ENCODE measurements around the gene MEIS2. TPM values are rescaled to one million over a fixed set of nuclear protein-coding genes. Genes with fewer than 3 reads are reported as not detected.

Gene MEIS2
- total RNA-seq, 4 donors from 2014 or later = 7.5 to 40.4 (median 21.2) TPM

DNA sequence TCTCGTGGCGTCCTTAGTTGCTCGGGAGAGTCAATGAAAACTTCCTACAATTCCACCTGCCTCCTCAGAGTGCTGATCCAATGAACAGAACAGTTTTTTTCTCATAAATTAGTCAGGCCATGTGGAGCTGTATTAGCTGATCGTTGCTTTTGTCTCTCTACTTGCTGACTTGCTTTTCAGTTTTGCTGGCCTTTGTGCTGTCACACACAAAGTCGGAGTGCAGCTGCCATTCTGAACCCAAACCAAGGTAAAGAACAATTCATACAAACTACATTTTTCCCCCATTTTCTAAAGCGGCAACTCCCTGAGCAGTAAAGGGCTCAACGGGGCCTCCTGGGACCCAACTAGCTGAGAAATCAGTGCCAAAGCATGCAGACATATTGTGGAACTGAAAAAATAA, 43.1 kb downstream of the MEIS2 start:
- Histone ChIP-seq H3K4me3 (no peak overlapping the region), H3K27me3 (no peaks in the 10 kb centered on the region), H3K4me1 (no peaks in the 10 kb centered on the region), H3K27ac (peak overlapping the region in 1 of 4 donors; percentile 51), H3K9me3 (no peaks in the 10 kb centered on the region), H3K36me3 (no peaks in the 10 kb centered on the region)
- no peak for DNase-seq
- TF ChIP-seq POLR2A (IDR thresholded peaks at IDR 0.05) = no peak
- TF ChIP-seq, protein P1, sequence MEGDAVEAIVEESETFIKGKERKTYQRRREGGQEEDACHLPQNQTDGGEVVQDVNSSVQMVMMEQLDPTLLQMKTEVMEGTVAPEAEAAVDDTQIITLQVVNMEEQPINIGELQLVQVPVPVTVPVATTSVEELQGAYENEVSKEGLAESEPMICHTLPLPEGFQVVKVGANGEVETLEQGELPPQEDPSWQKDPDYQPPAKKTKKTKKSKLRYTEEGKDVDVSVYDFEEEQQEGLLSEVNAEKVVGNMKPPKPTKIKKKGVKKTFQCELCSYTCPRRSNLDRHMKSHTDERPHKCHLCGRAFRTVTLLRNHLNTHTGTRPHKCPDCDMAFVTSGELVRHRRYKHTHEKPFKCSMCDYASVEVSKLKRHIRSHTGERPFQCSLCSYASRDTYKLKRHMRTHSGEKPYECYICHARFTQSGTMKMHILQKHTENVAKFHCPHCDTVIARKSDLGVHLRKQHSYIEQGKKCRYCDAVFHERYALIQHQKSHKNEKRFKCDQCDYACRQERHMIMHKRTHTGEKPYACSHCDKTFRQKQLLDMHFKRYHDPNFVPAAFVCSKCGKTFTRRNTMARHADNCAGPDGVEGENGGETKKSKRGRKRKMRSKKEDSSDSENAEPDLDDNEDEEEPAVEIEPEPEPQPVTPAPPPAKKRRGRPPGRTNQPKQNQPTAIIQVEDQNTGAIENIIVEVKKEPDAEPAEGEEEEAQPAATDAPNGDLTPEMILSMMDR (IDR thresholded peaks at IDR 0.05) = no peak

DNA sequence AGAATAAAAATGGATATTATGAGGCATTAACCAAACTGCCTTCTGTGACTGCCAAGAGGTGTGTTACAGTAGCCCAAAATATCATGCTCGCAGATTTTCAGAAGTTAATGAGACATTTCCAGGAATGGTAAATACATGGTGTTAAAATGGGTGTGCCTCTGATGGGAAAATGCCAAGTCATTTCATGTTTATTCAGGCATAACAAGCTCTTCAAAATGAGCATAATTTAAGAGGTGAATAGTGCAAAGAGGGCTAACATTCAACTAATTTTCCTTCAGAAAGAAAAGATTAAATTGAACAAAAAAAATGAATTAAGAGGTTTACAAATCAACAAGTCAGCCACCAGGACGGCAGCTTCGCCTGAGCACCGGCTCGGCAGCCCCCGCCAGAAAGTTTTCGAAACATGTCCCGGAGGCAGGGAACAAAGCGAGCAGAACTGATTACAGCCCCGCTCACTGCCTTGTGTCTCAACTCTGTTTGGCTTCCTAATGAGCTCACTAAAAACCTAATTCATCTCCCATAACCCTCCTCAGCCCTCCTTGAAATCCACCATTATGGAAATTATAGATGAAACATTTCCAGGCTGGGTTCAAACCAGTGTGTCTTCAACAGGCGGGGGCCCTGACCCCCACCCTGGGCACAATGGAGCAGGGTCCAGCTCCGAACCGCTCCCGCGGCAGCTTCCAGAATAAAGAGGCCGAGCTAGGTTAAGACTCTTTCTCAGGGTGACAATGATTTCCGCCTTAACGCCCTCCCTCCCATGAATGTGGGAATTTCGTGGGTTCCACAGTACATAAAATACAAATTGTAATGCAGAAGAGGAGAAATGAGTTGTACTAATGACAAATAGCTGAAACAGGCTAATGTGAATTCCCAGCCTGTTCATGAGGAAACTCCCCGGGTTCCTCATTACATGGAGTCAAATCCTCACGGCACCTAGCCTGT, 43.9 kb downstream of the MEIS2 start:
- Histone ChIP-seq H3K36me3 (no peaks in the 10 kb centered on the region), H3K4me1 (no peaks in the 10 kb centered on the region), H3K27ac (peak overlapping the region in 1 of 4 donors; percentile 51), H3K4me3 (no peak overlapping the region), H3K27me3 (no peaks in the 10 kb centered on the region), H3K9me3 (no peaks in the 10 kb centered on the region)
- TF ChIP-seq, protein P1 (IDR thresholded peaks at IDR 0.05) = no peak
- TF ChIP-seq POLR2A (IDR thresholded peaks at IDR 0.05) = no peak
- peak in 1 of 3 donors; percentile 47 for DNase-seq

DNA sequence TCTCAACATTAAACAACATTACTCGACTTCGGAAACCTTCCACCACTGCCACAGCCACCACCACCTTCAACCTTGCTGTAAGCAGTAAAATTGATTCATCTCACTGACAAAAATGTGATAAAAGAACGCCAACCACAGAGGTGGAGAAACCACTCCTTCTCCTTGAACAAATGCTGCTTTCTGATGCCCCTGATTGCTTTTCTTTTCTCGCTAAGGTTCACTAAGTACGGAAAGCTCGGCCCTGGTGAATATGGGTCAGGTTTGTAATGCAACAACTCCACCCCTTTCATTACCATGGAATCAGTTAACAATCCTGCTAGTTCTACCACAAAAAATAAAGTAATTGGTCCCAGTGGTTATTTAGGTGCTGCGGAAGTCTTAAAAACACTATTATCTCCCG, 44.9 kb downstream of the MEIS2 start:
- Histone ChIP-seq H3K4me1 (no peaks in the 10 kb centered on the region), H3K27me3 (no peaks in the 10 kb centered on the region), H3K36me3 (no peaks in the 10 kb centered on the region)

DNA sequence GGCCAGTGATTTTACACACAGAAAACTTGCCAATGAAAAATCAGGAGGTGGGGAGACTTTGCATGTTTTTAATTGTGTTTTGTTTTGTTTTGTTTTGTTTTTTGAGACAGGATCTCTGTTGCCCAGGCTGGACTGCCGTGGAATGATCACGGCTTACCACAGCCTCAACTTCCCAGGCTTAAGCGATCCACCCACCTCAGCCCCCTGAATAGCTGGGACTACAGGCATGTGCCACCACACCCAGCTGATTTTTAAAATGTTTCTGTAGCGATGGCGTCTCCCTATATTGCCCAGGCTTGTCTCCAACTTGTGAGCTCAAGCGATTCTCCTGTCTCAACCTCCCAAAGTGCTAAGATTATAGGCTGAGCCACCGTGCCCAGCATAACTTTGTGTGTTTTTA, 46.0 kb downstream of the MEIS2 start:
- no peak for TF ChIP-seq POLR2A (IDR thresholded peaks at IDR 0.05)
- TF ChIP-seq, protein P1 (IDR thresholded peaks at IDR 0.05) = no peak
- Histone ChIP-seq H3K27me3 (no peaks in the 10 kb centered on the region), H3K4me3 (no peak overlapping the region), H3K4me1 (no peaks in the 10 kb centered on the region), H3K9me3 (no peaks in the 10 kb centered on the region), H3K27ac (no peak overlapping the region), H3K36me3 (no peaks in the 10 kb centered on the region)
- DNase-seq = no peak

More for the DNA sequence above, 44.9 kb downstream of the MEIS2 start:
- H3K27ac ChIP-seq = no peak overlapping the region
- H3K9me3 ChIP-seq = no peaks in the 10 kb centered on the region
- TF ChIP-seq, protein P1 (IDR thresholded peaks at IDR 0.05) = no peak
- TF ChIP-seq POLR2A (IDR thresholded peaks at IDR 0.05) = no peak
- DNase-seq = no peak
- H3K4me3 ChIP-seq = no peak overlapping the region

DNA sequence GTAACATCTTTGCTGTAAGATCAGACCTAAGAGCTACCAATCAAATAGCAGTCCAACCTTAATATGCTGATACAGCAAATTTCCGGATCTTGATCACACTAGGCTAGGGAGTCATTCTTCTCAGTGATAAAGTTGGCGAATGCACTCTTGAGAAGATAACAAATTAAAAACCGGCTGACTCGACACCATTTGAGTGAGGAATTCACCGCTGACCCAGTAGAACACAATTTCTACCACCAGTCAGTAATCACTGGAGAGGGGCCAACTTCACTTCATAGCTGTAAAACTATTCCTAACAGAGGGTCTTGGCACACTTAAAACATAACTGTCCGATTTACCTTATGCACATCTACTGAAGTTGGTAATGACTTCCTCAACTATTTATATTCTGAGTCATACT, 47.2 kb downstream of the MEIS2 start:
- Histone ChIP-seq H3K4me1 (no peaks in the 10 kb centered on the region), H3K27me3 (no peaks in the 10 kb centered on the region), H3K27ac (no peak overlapping the region), H3K9me3 (no peaks in the 10 kb centered on the region), H3K4me3 (no peak overlapping the region), H3K36me3 (no peaks in the 10 kb centered on the region)
- TF ChIP-seq POLR2A (IDR thresholded peaks at IDR 0.05) = no peak
- DNase-seq = no peak

DNA sequence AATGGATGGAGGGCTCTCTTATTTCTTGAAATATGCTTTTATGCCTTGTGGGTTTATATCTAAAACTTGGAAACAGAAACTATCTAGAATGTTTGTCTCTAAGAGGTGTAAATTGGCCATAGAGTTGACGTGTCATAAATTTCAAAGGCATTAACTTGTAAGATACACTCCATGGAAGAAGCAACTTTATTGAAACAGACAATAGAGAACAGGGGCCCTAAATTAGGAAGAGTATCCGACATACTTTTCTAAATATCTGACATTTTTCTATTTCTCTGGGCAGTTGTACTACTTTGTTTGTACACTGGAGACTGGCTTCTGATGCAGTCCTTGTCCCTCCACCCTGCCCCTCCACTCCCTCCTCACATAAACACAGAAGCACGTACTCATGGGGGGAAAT, 50.0 kb downstream of the MEIS2 start:
- H3K4me3 ChIP-seq = no peak overlapping the region
- no peaks in the 10 kb centered on the region for H3K9me3 ChIP-seq
- H3K27ac ChIP-seq = no peak overlapping the region
- H3K4me1 ChIP-seq = peaks cover 0 to 3% (median 0%) of the 10 kb centered on the region in 4 donors
- no peak for DNase-seq
- no peak for TF ChIP-seq POLR2A (IDR thresholded peaks at IDR 0.05)
- TF ChIP-seq, protein P1 (IDR thresholded peaks at IDR 0.05) = no peak
- no peaks in the 10 kb centered on the region for H3K36me3 ChIP-seq
- no peaks in the 10 kb centered on the region for H3K27me3 ChIP-seq

All from Peyer's patch (tissue), 4 donors.